HL-60 (cell line): ENCODE measurements around the gene PRCC.

Experiments
- CTCF ChIP-seq: IDR thresholded peaks from one replicate; pipeline ENCODE4 v1.5.1; 2011; ENCODE audit warnings: low read length, control low read depth, inconsistent platforms; ENCODE audit not compliant: insufficient read depth
- GABPA ChIP-seq: IDR thresholded peaks from 2 replicates; pipeline ENCODE4 v1.6.1; 2012; ENCODE audit warnings: low read depth
- POLR2AphosphoS5 ChIP-seq: IDR thresholded peaks from 2 replicates; pipeline ENCODE4 v1.6.1; 2012; ENCODE audit warnings: low read depth
- REST ChIP-seq: IDR thresholded peaks from 2 replicates; pipeline ENCODE4 v1.6.1; 2012; ENCODE audit warnings: low read depth; ENCODE audit not compliant: insufficient replicate concordance
- SPI1 ChIP-seq: IDR thresholded peaks from 2 replicates; pipeline ENCODE4 v1.6.1; 2012; ENCODE audit warnings: low read depth, mild to moderate bottlenecking, borderline replicate concordance

- TF ChIP-seq CTCF (no peak), POLR2AphosphoS5 (no peak), REST (no peak), SPI1 (no peak), GABPA (no peak)
Observed at GRCh38 chr1:156775799-156776198, 8.5 kb downstream of the PRCC start.
